GM23338 (cell line): ENCODE measurements around the gene CIPC. TPM values are rescaled to one million over a fixed set of nuclear protein-coding genes. Genes with fewer than 3 reads are reported as not detected.
A peak's percentile ranks its signal among the peaks of the same experiment; 100 is the strongest.

Experiments used
- ATAC-seq: fragments of 200-7000 bp; cut with Tn5 transposase; 3 replicates; pipeline ENCODE4 v1.9.1; 2020
- DNase-seq: peaks from one replicate; pipeline ENCODE4 v3.0.0-alpha.2; 2015; ENCODE audit warnings: low spot score
- H2AFZ ChIP-seq: fragments of 200-600 bp; sonication (generic); 2 replicates; pipeline ENCODE4 v1.8.0; 2016; ENCODE audit warnings: antibody characterized with exemption, mild to moderate bottlenecking, moderate library complexity
- H3F3A ChIP-seq: fragments of 200-600 bp; sonication (generic); replicated peaks from 2 replicates; pipeline ENCODE4 v1.8.0; 2017; ENCODE audit warnings: antibody characterized with exemption, mixed run types, low read depth
- H3K27ac ChIP-seq: fragments of 200-600 bp; sonication (generic); 2 replicates; pipeline ENCODE4 v1.6.1; 2016; ENCODE audit warnings: low read depth
- H3K27me3 ChIP-seq: fragments of 200-600 bp; sonication (generic); 2 replicates; pipeline ENCODE4 v1.8.0; 2016; ENCODE audit warnings: mild to moderate bottlenecking, mixed run types, moderate library complexity; ENCODE audit not compliant: insufficient read depth
- H3K36me3 ChIP-seq: fragments of 200-600 bp; sonication (generic); 2 replicates; pipeline ENCODE4 v1.8.0; 2016; ENCODE audit warnings: mild to moderate bottlenecking; ENCODE audit not compliant: insufficient read depth
- H3K4me1 ChIP-seq: fragments of 200-600 bp; sonication (generic); 2 replicates; pipeline ENCODE4 v1.8.0; 2016; ENCODE audit warnings: mild to moderate bottlenecking, moderate library complexity; ENCODE audit not compliant: insufficient read depth
- H3K4me2 ChIP-seq: fragments of 200-600 bp; sonication (generic); 2 replicates; pipeline ENCODE4 v1.7.1; 2017; ENCODE audit warnings: mixed run types
- H3K4me3 ChIP-seq: fragments of 200-600 bp; sonication (generic); 2 replicates; pipeline ENCODE4 v1.6.1; 2016; ENCODE audit warnings: mixed run types
- H3K79me2 ChIP-seq: fragments of 200-600 bp; sonication (generic); replicated peaks from 2 replicates; pipeline ENCODE4 v1.8.0; 2017; ENCODE audit warnings: mild to moderate bottlenecking; ENCODE audit not compliant: insufficient read depth
- H3K9me2 ChIP-seq: fragments of 200-600 bp; sonication (generic); 2 replicates; pipeline ENCODE4 v1.8.0; 2017; ENCODE audit not compliant: insufficient read depth
- H4K20me1 ChIP-seq: fragments of 200-600 bp; sonication (generic); replicated peaks from 2 replicates; pipeline ENCODE4 v1.8.0; 2017; ENCODE audit warnings: mild to moderate bottlenecking; ENCODE audit not compliant: insufficient read depth
- H3K27ac Mint-ChIP-seq: 2 replicates; pipeline ENCODE4 v1.8.0; 2020; ENCODE audit warnings: inconsistent platforms, mild to moderate bottlenecking, moderate library complexity, mixed read lengths
- H3K27me3 Mint-ChIP-seq: 3 replicates; pipeline ENCODE4 v1.8.0; 2022; ENCODE audit warnings: low read depth, mild to moderate bottlenecking, moderate library complexity, mixed read lengths, inconsistent platforms; ENCODE audit not compliant: insufficient read depth, poor library complexity
- H3K36me3 Mint-ChIP-seq: 3 replicates; pipeline ENCODE4 v1.8.0; 2021; ENCODE audit warnings: low read depth, mild to moderate bottlenecking, inconsistent platforms, moderate library complexity, mixed read lengths
- H3K4me1 Mint-ChIP-seq: 3 replicates; pipeline ENCODE4 v1.8.0; 2020; ENCODE audit warnings: mild to moderate bottlenecking, inconsistent platforms, mixed read lengths
- H3K4me3 Mint-ChIP-seq: 3 replicates; pipeline ENCODE4 v1.8.0; 2021; ENCODE audit warnings: moderate library complexity, mild to moderate bottlenecking, inconsistent platforms, mixed read lengths
- H3K9me3 Mint-ChIP-seq: 3 replicates; pipeline ENCODE4 v1.8.0; 2020; ENCODE audit warnings: moderate library complexity, mild to moderate bottlenecking, inconsistent platforms, mixed read lengths
- CREB1 ChIP-seq: fragments of 250-450 bp; sonication (Bioruptor Pico); IDR thresholded peaks from 2 replicates; pipeline ENCODE4 v1.5.0; 2020; ENCODE audit warnings: low read depth, mild to moderate bottlenecking, moderate library complexity
- EZH2 ChIP-seq: fragments of 200-600 bp; sonication (generic); IDR thresholded peaks from one replicate; pipeline ENCODE4 v1.8.0; 2017; ENCODE audit warnings: antibody characterized with exemption, mild to moderate bottlenecking, low read depth; ENCODE audit not compliant: unreplicated experiment
- EZH2phosphoT487 ChIP-seq: fragments of 200-600 bp; sonication (generic); IDR thresholded peaks from one replicate; pipeline ENCODE4 v1.8.1; 2018; ENCODE audit warnings: antibody characterized with exemption; ENCODE audit not compliant: unreplicated experiment
- JUNB ChIP-seq: IDR thresholded peaks from one replicate; pipeline ENCODE4 v1.6.1; 2016; ENCODE audit warnings: antibody characterized with exemption; ENCODE audit not compliant: unreplicated experiment
- NANOG ChIP-seq: IDR thresholded peaks from 2 replicates; pipeline ENCODE4 v1.6.1; 2016; ENCODE audit warnings: antibody characterized with exemption, borderline replicate concordance
- POLR2AphosphoS5 ChIP-seq: IDR thresholded peaks from 2 replicates; pipeline ENCODE4 v1.6.1; 2016; ENCODE audit warnings: antibody characterized with exemption, low read depth
- STAT1 ChIP-seq: IDR thresholded peaks from one replicate; pipeline ENCODE4 v1.6.1; 2016; ENCODE audit warnings: antibody characterized with exemption; ENCODE audit not compliant: unreplicated experiment
- ZNF114 ChIP-seq: fragments of 250-450 bp; sonication (Bioruptor Pico); IDR thresholded peaks from 2 replicates; pipeline ENCODE4 v1.5.0; 2020; ENCODE audit warnings: mild to moderate bottlenecking, moderate library complexity
- ZNF331 ChIP-seq: fragments of 250-450 bp; sonication (Bioruptor Pico); IDR thresholded peaks from 2 replicates; pipeline ENCODE4 v1.5.0; 2020; ENCODE audit warnings: low read depth, mild to moderate bottlenecking, moderate library complexity
- polyA plus RNA-seq: library from polyadenylated mRNA; unstranded; fragments of >200 nt; fragmentation: Nextera tagmentation; extraction: Ambion mirVana; gene quantifications from 2 replicates; pipeline ENCODE4 v1.2.1, GENCODE V29; 2016
- total RNA-seq: library from RNA; depleted of rRNA; stranded (reverse); fragments of >200 nt; shearing (Covaris generic); gene quantifications from 2 replicates; pipeline ENCODE4 v1.2.3, GENCODE V29; 2014
- TF ChIP-seq, protein P1 (sequence below), 2 experiments: fragments of 200-600 bp in 1 of 2; sonication (generic) in 1 of 2; conservative IDR thresholded peaks; 2 replicates each; pipeline versions ENCODE4 v1.5.1 to v1.6.1; 2016 to 2017; ENCODE audit warnings: antibody characterized with exemption in 2 of 2, low read depth in 2 of 2, mild to moderate bottlenecking in 2 of 2, moderate library complexity in 1 of 2
- TF ChIP-seq, protein P2 (sequence below): IDR thresholded peaks from one replicate; pipeline ENCODE4 v1.6.1; 2018; ENCODE audit warnings: antibody characterized with exemption; ENCODE audit not compliant: unreplicated experiment
- TF ChIP-seq, protein P3 (sequence below): IDR thresholded peaks from 2 replicates; pipeline ENCODE4 v1.6.1; 2016; ENCODE audit warnings: antibody characterized with exemption
- TF ChIP-seq, protein P4 (sequence below): fragments of 250-450 bp; sonication (Bioruptor Pico); IDR thresholded peaks from 2 replicates; pipeline ENCODE4 v1.5.0; 2020; ENCODE audit warnings: mild to moderate bottlenecking, moderate library complexity

CIPC gene
- total and polyA plus RNA-seq, 2 experiments from 2014 or later = 8.1 to 36.9 TPM

DNA sequence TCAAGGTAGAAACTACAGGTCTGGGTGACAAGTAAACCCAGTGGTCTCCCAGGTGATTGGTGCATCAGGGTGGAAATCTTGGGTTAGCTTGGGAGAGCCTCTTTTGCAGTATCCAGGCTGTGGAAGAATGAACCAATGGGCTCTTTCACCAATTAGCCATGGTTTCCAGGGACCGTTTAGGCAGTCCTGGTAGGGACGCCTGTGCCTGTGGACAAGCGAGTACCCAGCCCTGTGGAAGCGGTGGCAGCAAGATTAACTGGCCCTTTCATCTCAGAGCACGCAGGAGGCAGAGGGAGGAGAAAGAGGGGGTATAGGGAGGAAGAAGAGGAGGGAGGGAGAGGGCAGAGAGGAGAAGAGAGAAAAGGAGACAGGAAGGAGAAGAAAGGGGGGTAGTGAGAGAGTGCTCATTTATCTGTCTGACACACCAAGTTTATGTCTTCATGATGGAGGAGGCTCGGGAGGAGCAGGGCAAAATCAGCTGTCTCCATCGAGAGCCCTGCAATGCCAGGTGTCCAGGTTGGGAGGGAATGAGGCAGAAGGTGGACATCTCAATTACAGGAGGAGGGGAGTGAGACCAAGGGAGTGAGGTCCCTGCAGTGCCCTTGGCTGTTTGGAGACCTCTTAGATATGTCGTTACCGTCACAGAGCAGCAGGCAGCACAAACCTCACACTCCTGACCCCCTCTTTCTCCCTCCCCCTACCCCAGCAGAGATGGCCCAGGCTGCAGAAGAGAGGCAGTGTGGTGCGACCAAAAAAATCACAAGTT is 48.1 kb downstream of the CIPC start:
- Histone ChIP-seq H3K27me3 (no peaks in the 10 kb centered on the region), H3K4me2 (peak overlapping the region; percentile 91), H4K20me1 (no peaks in the 10 kb centered on the region), H3K36me3 (no peaks in the 10 kb centered on the region), H2AFZ (no peak overlapping the region), H3K4me3 (peak overlapping the region; percentile 38; the same call in 1 of the 2 replicates), H3K79me2 (peaks cover 24% of the 10 kb centered on the region), H3K4me1 (peaks cover 51% of the 10 kb centered on the region), H3K27ac (no peak overlapping the region), H3K9me2 (no peaks in the 10 kb centered on the region), H3F3A (peaks cover 13% of the 10 kb centered on the region)
- Mint-ChIP-seq H3K9me3 (no peaks in the 10 kb centered on the region; the same call in 2 of the 3 replicates), H3K27ac (no peak overlapping the region; the same call in 1 of the 2 replicates), H3K4me1 (peaks cover 54% of the 10 kb centered on the region), H3K36me3 (no peaks in the 10 kb centered on the region; the same call in 2 of the 3 replicates), H3K27me3 (peaks cover 9% of the 10 kb centered on the region), H3K4me3 (peak overlapping the region; percentile 21; the same call in 2 of the 3 replicates)
- no peak for ATAC-seq
- no peak for DNase-seq
- TF ChIP-seq EZH2 (no peak), JUNB (no peak), EZH2phosphoT487 (no peak), CREB1 (CRISPR knock-in tag) (no peak), POLR2AphosphoS5 (no peak), ZNF114 (CRISPR knock-in tag) (no peak), ZNF331 (CRISPR knock-in tag) (no peak), STAT1 (no peak), NANOG (no peak)
- TF ChIP-seq, protein P1, sequence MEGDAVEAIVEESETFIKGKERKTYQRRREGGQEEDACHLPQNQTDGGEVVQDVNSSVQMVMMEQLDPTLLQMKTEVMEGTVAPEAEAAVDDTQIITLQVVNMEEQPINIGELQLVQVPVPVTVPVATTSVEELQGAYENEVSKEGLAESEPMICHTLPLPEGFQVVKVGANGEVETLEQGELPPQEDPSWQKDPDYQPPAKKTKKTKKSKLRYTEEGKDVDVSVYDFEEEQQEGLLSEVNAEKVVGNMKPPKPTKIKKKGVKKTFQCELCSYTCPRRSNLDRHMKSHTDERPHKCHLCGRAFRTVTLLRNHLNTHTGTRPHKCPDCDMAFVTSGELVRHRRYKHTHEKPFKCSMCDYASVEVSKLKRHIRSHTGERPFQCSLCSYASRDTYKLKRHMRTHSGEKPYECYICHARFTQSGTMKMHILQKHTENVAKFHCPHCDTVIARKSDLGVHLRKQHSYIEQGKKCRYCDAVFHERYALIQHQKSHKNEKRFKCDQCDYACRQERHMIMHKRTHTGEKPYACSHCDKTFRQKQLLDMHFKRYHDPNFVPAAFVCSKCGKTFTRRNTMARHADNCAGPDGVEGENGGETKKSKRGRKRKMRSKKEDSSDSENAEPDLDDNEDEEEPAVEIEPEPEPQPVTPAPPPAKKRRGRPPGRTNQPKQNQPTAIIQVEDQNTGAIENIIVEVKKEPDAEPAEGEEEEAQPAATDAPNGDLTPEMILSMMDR (conservative IDR thresholded peaks at IDR 0.05; ENCODE audit: low read depth in 2 of 2) = no peak
- TF ChIP-seq, protein P2, sequence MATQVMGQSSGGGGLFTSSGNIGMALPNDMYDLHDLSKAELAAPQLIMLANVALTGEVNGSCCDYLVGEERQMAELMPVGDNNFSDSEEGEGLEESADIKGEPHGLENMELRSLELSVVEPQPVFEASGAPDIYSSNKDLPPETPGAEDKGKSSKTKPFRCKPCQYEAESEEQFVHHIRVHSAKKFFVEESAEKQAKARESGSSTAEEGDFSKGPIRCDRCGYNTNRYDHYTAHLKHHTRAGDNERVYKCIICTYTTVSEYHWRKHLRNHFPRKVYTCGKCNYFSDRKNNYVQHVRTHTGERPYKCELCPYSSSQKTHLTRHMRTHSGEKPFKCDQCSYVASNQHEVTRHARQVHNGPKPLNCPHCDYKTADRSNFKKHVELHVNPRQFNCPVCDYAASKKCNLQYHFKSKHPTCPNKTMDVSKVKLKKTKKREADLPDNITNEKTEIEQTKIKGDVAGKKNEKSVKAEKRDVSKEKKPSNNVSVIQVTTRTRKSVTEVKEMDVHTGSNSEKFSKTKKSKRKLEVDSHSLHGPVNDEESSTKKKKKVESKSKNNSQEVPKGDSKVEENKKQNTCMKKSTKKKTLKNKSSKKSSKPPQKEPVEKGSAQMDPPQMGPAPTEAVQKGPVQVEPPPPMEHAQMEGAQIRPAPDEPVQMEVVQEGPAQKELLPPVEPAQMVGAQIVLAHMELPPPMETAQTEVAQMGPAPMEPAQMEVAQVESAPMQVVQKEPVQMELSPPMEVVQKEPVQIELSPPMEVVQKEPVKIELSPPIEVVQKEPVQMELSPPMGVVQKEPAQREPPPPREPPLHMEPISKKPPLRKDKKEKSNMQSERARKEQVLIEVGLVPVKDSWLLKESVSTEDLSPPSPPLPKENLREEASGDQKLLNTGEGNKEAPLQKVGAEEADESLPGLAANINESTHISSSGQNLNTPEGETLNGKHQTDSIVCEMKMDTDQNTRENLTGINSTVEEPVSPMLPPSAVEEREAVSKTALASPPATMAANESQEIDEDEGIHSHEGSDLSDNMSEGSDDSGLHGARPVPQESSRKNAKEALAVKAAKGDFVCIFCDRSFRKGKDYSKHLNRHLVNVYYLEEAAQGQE = no peak
- TF ChIP-seq, protein P3, sequence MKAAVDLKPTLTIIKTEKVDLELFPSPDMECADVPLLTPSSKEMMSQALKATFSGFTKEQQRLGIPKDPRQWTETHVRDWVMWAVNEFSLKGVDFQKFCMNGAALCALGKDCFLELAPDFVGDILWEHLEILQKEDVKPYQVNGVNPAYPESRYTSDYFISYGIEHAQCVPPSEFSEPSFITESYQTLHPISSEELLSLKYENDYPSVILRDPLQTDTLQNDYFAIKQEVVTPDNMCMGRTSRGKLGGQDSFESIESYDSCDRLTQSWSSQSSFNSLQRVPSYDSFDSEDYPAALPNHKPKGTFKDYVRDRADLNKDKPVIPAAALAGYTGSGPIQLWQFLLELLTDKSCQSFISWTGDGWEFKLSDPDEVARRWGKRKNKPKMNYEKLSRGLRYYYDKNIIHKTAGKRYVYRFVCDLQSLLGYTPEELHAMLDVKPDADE = no peak
- TF ChIP-seq, protein P4, sequence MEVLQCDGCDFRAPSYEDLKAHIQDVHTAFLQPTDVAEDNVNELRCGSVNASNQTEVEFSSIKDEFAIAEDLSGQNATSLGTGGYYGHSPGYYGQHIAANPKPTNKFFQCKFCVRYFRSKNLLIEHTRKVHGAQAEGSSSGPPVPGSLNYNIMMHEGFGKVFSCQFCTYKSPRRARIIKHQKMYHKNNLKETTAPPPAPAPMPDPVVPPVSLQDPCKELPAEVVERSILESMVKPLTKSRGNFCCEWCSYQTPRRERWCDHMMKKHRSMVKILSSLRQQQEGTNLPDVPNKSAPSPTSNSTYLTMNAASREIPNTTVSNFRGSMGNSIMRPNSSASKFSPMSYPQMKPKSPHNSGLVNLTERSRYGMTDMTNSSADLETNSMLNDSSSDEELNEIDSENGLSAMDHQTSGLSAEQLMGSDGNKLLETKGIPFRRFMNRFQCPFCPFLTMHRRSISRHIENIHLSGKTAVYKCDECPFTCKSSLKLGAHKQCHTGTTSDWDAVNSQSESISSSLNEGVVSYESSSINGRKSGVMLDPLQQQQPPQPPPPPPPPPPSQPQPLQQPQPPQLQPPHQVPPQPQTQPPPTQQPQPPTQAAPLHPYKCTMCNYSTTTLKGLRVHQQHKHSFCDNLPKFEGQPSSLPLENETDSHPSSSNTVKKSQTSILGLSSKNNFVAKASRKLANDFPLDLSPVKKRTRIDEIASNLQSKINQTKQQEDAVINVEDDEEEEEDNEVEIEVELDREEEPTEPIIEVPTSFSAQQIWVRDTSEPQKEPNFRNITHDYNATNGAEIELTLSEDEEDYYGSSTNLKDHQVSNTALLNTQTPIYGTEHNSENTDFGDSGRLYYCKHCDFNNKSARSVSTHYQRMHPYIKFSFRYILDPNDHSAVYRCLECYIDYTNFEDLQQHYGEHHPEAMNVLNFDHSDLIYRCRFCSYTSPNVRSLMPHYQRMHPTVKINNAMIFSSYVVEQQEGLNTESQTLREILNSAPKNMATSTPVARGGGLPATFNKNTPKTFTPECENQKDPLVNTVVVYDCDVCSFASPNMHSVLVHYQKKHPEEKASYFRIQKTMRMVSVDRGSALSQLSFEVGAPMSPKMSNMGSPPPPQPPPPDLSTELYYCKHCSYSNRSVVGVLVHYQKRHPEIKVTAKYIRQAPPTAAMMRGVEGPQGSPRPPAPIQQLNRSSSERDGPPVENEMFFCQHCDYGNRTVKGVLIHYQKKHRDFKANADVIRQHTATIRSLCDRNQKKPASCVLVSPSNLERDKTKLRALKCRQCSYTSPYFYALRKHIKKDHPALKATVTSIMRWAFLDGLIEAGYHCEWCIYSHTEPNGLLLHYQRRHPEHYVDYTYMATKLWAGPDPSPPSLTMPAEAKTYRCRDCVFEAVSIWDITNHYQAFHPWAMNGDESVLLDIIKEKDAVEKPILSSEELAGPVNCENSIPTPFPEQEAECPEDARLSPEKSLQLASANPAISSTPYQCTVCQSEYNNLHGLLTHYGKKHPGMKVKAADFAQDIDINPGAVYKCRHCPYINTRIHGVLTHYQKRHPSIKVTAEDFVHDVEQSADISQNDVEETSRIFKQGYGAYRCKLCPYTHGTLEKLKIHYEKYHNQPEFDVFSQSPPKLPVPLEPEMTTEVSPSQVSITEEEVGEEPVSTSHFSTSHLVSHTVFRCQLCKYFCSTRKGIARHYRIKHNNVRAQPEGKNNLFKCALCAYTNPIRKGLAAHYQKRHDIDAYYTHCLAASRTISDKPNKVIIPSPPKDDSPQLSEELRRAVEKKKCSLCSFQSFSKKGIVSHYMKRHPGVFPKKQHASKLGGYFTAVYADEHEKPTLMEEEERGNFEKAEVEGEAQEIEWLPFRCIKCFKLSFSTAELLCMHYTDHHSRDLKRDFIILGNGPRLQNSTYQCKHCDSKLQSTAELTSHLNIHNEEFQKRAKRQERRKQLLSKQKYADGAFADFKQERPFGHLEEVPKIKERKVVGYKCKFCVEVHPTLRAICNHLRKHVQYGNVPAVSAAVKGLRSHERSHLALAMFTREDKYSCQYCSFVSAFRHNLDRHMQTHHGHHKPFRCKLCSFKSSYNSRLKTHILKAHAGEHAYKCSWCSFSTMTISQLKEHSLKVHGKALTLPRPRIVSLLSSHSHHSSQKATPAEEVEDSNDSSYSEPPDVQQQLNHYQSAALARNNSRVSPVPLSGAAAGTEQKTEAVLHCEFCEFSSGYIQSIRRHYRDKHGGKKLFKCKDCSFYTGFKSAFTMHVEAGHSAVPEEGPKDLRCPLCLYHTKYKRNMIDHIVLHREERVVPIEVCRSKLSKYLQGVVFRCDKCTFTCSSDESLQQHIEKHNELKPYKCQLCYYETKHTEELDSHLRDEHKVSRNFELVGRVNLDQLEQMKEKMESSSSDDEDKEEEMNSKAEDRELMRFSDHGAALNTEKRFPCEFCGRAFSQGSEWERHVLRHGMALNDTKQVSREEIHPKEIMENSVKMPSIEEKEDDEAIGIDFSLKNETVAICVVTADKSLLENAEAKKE = no peak
